Breast epithelium (tissue), 3 donors: ENCODE results near the gene TMEM87B.

Experiments used
- POLR2A ChIP-seq: fragments of 450-650 bp; IDR thresholded peaks from one replicate; pipeline ENCODE4 v1.6.1; 2016; ENCODE audit warnings: antibody characterized with exemption, mild to moderate bottlenecking, moderate library complexity
- POLR2AphosphoS5 ChIP-seq, 3 donors: sonication (generic); formaldehyde crosslinking; IDR thresholded peaks; one replicate each; pipeline ENCODE4 v1.6.1; 2017; ENCODE audit warnings: antibody characterized with exemption in 3 of 3

GRCh38 chr2:112129060-112129459 lies 74.0 kb downstream of the TMEM87B start:
- no peak for TF ChIP-seq POLR2A
- TF ChIP-seq POLR2AphosphoS5 (IDR thresholded peaks at IDR 0.05) = no peak
